NOMO-1 treated with DMSO at 0.1 percent for 48 hours (cell line): Measurements from ENCODE around the gene MSANTD1.

Experiments used
- DNase-seq: peaks from one replicate; lab custom pipeline; 2025; ENCODE audit not compliant: unreplicated experiment; lab: John Stamatoyannopoulos, UW

Gene MSANTD1

DNA sequence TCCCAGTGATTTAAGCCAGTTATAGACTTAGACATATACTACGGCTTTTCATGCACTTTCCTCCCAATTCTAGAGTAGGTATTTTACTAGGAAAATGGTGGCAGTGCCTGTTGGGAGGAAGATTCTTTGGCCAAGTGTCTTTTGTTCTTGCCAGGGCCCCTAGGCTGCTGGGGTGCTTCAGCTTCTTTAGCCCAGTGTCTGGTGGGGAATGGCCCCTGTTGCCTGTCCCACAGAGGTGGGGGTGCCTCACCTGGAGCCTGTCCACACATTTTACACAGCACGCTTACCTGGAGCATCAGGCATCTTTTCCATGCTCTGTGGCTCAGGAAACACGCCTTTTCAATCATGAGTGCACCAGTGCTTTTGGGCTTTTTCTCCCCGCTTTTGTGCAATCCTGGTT lies 33.2 kb upstream of the MSANTD1 start:
- no peak for DNase-seq

DNA sequence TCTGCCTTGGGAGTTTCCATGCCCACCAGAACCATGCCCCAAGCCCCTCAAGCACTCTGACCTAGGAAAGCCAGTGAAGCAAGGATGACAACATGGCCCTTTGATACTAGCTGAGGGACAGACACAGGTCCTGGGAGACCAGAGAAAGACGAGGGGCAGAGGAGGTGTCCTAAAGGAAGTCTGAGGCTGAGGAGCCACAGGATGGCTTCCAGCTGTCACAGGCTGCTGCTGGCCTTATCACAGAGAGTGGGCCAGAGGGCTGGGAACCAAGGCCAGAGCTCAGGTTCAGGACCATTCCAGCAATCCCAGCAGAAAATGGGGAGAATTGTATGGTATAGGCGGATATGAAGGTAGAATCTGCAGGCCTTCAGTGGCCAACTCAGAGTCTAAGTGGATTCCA lies 31.7 kb upstream of the MSANTD1 start:
- no peak for DNase-seq

DNA sequence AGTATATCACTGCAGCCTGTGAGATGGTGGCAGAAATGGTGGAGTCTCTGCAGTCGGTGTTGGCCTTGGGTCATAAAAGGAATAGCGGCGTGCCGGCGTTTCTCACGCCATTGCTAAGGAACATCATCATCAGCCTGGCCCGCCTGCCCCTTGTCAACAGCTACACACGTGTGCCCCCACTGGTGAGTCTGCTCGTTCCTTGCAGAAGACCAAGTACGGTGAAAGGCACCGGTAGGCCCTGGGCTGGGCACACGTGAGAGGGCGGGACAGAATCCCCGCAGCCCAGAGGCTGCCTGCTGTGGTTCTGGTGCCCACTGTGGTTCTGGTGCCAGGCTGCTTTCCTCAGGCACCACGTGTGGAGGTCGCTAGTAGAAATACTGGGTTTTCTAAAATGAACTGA lies 31.2 kb upstream of the MSANTD1 start:
- DNase-seq: no peak

DNA sequence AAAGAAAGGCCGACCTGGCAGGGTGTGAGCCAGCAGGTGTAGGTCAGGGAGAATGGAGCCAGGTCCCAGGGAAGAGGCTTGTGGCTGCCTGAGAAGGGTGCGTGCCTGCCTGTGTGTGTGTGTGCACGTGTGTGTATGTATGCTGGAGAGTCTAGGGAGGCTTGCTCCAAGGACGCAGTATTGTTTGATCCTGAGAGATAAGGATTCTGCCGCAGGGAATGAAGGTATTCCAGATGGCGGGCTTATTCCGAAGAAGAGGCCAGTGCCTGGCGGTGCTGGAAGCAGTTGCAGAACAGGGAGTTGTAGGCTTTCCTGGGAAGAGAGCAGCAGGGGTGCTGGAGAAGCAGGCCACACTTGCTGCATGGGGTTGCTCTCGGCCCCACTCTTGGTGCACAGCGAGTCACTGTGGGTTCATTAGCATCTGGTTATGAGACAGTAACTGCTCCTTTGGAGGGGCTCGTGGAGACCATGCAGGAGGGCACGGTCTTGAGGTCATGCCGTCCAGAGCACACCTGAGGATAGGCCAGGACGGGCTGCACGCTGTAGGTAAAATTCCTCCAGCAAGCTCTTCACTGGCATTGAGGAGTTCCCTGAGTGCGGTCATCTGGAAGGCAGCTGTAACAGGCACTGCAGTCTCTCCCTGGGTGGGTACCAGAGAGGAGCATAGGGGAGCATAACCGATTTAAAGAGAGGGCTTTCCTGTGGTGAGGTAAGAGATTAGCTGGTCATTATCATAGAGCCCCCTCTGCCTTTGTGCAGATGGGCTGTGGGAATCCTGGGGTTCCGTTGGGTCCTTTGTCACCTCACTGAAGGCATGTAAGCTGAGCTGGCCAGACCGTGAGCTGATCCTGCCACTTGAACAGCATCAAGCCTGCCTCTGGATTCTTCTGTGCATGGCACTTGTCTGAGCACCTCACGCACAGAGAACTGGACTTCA lies 29.9 kb upstream of the MSANTD1 start:
- no peak for DNase-seq

DNA sequence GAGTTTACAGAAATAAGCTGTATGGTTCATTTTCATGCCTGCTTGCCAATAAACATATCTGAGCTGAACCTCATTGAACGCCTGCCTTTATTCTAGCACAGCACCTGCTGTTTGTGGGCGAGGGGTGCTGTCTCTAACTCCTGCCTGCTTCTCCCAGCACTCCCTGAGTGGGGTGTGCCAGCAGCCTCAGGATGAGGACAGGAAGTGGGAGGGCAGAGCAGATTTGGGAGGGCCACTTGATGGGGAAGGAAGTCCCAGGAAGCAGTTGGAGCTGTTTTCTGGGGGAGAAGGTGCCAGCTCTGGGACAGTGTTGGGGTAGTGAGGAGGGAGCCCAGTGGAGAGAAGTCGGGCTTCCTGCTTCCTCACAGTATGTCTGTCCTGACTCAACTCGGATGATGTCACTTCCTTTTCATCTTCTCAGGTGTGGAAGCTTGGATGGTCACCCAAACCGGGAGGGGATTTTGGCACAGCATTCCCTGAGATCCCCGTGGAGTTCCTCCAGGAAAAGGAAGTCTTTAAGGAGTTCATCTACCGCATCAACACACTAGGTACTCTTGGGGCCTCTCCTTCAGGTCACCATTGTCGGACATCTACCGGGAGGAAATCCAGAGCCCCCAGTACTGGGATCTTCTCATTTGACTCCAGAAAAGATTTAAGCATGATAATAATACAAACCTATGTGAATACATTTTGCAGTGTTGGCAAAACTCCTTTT lies 29.0 kb upstream of the MSANTD1 start:
- DNase-seq: no peak

DNA sequence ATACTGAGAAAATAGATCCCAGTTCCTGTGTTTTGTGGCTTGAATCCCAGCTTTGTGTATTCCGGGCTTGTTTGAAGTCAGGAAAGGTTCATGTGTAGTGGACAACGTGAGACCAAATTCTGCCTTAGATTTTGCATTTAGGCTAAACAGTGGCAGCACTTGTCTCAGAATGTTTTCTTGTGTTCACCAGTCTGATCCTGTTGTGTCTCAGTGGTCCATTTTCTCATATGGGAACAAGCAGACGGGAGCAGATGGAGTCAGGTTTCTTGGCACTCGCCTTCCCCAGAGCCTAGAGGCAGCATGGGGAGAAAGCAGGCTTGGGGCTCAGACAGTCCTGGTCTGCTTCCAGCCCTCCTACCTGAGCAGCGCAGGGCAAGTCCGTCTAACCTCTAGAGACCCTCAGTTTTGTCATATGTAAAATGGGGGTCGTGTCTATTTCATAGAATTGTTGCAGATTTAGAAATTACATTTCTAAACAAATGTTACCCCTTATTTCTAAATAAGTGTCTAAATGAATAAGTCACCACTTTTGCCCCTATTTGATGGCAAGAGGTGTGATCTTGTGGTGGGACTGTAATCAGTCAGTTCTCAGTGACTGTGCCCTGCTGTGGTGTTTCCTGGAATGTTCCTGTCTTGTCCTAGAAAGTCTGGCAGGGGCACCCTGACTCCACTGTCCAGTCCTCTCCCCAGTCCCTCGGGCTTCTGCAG lies 28.3 kb upstream of the MSANTD1 start:
- DNase-seq: no peak

DNA sequence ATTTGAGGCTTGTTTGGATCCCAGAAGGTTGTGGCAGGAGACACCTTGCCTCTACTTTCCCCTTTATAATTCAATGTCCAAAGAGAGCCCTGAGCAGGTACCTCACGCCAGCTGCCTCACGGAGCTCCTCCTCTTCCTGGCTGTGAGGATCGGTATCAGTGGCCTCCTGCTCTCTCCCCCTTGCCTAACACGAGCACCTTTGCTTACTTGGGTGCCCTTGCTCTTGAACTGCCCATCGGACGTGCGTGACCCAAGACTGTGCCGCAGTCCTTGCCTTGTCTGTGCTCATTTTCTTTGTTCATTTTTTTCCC lies 27.8 kb upstream of the MSANTD1 start:
- no peak for DNase-seq

DNA sequence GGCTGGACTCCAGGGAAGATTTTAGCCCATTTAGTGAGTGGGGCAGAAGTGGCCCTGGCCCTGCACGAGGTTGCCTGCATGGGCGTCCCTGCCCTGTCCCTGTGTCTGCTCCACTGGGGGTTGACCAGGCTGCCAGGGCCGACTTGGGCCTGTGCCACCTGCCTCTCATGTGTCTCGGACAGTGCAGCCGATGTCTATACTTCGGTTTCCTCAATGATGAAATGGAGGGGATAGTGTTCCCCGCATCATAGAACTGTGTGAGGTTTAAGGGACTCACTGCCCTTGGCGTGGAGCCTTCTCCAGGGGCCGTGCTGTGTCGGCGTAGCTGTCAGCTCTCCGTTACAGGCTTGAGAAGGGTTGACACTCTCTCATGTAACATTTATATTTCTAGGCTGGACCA lies 27.0 kb upstream of the MSANTD1 start:
- DNase-seq: no peak

DNA sequence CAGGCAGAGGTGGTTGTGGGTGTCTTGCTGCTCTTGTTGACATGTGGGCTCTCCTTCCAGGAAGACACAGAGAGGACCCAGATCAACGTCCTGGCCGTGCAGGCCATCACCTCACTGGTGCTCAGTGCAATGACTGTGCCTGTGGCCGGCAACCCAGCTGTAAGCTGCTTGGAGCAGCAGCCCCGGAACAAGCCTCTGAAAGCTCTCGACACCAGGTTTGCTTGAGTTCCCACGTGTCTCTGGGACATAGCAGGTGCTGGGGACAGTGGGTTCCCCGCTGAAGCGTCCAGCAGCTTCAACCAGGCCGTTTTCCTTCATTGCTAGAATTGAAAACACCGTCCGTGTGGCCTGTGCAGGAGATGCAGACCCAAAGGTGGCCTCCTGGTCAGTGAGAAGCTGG lies 25.6 kb upstream of the MSANTD1 start:
- no peak for DNase-seq

DNA sequence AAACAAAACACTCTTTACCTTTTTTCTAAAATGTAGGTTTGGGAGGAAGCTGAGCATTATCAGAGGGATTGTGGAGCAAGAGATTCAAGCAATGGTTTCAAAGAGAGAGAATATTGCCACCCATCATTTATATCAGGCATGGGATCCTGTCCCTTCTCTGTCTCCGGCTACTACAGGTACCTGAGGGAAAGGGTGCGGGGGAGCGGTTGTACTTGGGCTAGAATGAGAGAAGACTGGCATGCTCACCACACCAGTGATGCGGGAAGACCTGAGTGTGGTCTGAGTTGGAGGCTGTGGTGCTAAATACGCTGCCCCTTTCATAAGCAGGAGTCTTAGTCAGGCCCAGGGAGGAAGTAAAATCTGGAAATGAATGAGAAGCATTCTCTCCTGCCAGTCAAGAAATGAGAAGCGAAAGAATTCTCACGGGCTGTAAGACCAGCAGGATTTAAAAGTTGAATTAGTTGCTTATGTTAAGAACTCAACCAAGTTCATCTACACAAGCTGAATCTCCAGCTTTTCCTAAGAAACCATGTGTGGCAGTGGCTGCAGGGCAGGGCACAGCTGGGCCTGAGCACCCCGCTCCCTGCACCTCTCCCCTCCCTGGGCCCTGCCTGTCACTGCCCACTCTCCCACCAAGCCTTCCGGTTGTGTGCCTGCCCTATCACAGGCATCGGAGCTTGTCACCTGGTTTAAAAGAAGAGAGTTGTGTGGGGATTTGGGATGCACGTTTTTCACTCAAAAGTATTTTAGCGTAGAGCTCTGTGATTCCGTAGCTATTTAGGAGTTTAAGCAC lies 24.8 kb upstream of the MSANTD1 start:
- peak; percentile 94 for DNase-seq

DNA sequence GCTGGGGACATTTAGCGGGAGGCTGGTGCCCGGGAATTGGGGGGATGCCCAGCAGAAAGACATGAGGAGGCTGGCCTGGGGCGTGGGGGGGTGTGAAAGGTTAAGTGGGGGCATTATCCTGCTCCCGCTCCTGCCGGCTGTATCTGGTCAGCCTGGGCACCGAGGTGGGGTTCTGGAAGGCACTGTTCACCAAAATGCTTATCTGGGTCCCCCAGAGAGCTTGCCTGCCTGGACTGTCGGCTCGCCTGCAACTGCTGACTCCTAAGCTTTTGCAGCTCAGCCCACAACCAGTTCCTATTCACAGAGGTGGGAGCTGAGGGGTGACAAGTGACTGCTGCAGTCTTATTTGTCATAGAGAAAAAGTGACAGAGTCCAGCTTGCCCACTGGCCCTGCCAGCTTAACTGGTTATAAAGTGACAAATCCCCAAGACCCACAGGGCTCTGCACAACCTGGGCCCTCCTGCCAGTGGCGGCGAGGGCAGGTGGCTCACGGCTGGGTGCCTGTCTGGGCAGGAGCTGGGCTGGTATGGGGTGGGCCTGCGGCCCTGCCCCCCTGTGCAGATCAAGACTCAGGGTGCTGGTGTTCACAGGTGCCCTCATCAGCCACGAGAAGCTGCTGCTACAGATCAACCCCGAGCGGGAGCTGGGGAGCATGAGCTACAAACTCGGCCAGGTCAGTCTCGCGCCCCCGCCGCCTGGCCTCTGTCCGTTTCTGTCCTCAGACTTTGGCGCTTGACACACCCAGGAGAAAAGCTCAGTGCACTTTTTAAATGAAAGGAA lies 23.7 kb upstream of the MSANTD1 start:
- no peak for DNase-seq

DNA sequence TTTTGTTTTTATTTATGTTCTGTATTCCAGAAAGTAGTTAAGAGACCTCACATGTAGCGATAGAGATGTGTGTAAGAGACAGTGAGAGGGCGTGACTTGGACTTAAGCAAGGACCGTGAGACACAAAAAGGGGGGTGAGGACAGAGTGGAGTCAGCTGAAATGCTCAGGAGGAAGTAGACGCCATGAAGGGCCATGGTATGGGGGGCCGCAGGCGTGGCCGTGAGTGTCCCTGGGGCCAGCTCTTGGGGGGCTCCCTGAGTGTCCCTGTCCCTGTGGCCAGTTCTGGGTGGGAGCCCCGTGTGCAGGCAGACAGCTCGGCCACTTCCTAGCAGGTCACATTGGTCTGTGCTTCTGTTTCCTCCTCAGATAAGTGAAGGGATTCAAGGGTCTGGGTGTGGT lies 23.0 kb upstream of the MSANTD1 start:
- peak; percentile 85 for DNase-seq

DNA sequence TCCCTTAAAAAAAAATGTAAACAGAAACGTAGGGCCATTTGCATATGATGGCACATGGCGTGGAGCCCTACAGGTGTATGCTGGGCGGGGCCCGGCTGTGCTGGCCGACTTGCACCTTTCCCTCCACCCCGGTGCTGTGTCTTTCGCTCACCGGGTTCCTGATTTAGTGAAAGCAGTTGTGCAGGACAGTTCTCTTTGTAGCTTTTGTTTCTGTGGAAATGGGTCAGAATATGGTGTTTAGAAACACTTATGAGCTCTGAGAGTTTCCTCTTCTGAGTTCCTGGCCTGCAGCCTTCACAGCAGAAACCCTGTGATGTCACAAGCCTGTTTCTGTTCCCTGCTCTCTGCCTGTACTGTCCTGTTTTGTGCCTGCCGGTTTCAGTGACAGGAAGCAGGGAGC lies 22.5 kb upstream of the MSANTD1 start:
- DNase-seq: peak; percentile 79

DNA sequence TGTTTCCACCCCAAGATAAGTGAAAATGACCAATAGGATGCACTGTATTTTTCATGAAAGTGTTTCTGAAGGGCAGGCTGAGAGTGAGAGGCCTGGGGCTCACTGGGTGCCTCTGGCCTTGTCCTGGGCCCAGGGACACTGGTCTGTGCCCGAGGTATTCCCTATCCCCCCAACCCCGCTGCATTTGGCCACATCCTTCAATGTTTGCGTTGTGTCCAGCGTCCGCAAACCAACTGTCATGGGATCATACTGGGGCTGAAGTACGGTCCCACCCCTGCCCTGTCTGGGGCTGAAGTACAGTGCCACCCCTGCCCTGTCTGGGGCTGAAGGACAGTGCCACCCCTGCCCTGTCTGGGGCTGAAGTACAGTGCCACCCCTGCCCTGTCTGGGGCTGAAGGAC lies 22.0 kb upstream of the MSANTD1 start:
- DNase-seq: no peak

DNA sequence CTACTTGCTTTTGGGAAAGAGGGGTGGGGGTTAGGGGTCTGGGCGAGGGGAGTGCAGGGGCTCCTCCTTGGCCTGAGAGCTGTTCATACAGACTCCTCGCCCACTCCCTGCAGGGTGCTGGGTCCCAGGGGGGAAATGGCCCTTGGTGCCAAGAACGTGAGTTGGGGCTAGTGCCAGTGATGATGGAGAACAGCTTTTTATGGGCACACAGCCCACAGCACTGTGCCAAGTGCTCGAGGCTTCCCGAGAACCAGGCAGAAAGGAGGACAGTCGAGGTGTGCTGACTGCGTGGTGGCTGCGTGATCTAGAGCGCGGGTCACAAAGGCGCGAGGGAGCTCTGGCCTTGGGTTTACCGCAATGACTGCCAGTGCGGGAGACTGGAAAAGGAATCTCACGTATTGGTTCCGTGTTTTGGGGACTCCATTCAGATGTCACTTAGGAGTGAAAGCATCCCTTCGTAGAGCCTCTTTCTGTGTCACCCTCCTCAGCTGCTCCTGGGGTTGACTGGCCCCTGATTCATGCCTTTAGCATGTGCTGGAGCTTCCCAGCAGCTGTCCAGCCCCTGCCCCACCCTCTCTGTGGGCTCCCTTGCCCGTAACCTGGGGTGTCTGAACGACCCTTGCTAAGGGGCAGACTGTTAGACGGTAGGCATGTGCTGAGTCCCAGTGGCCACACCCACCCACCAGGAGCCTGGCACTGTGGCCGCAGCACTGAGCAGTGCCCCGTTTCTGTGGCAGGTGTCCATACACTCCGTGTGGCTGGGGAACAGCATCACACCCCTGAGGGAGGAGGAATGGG lies 20.9 kb upstream of the MSANTD1 start:
- no peak for DNase-seq

DNA sequence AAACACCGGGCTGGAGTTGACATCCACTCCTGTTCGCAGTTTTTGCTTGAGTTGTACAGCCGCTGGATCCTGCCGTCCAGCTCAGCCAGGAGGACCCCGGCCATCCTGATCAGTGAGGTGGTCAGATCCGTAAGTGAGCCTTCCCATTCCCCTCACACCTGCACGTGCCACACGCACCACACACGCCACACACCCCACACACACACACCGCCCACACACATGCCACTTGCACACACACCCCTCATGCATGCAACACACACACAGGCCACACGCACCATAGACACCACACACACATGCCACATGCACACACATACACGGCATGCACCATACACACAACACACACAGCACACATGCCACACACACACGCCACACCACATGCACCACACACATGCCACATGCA lies 20.1 kb upstream of the MSANTD1 start:
- no peak for DNase-seq

DNA sequence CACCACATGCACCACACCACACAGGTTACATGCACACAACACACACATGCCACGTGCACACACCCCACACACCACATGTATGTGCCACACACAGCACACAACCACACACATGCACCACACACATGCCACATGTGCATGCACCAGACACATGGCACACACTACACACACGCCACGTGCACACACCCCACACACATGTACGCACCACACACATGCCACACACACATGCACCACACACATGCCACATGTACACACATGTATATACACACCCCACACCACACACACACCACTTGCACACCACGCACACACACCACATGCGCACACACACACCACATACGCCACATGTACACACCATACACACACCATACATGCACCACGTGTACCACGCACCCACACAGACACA lies 19.6 kb upstream of the MSANTD1 start:
- DNase-seq: no peak

DNA sequence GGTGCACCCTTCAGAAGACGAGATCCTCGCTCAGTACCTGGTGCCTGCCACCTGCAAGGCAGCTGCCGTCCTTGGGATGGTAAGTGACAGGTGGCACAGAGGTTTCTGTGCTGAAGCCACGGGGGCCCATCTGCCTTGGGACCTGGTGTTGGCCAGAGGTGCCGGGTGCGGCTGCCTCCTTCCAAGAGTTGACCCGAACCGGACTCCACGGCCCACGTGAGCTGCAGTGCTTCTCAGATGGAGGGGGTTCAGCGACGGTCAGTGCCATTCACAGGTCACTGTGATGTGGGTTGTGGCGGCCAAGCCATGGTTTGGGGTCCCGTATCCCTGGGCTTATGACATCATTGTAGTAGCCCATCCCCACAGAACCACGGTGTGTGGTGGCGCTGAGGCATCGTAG lies 19.0 kb upstream of the MSANTD1 start:
- DNase-seq: no peak

DNA sequence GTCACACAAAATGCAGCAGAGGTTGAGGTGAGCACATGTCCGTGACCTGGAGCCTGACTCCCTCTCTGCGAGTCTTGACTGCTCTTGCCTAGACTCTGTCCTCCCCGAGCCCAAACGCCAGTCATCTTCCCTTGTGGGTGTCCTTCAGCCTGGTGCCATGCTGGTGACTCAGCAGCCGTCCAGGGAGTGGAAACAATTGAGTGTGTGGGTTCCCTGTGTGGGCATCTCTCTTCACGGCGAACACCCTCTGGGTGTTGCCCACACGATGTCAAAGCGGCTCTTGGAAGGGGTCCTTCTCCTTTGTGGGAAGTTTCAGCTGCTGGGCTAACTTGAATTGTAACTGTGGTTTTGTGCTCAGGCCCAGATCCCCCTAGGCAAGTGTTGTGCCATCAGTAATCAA lies 17.5 kb upstream of the MSANTD1 start:
- DNase-seq: no peak

DNA sequence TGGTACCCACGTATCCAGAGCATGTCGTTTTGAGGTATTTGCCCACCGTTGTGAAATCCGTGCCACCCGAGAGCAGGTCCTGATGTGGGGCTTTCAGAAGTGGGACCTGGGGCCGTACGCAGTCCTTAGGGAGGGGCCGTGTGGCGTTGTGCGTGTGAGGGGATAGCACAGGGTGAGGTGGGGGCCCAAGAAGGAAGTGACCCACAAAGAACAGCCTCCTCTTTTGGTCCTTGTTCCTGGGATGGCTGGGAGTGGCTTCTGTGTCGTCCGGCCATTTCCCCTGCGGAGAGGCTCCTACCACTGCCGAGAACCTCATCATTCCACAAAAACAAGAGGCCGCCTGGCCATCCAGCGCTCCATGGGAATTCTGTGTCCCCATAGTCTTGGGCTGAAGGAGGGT lies 17.0 kb upstream of the MSANTD1 start:
- DNase-seq: no peak
